Common myeloid progenitor, CD34-positive (primary cell): Measurements from ENCODE around the gene MAP6D1. TPM values are rescaled to one million over a fixed set of nuclear protein-coding genes. Genes with fewer than 3 reads are reported as not detected.

Source experiments
- CTCF ChIA-PET: fragments of 350-600 bp; sonication (Branson Sonifier 250); formaldehyde crosslinking; loops from one replicate; lab custom pipeline; 2021; ENCODE audit warnings: antibody characterized with exemption; lab: Charles Lee
- POLR2A ChIA-PET: fragments of 350-600 bp; sonication (Branson Sonifier 250); formaldehyde crosslinking; loops from one replicate; lab custom pipeline; 2021; ENCODE audit warnings: antibody characterized with exemption; lab: Charles Lee
- DNase-seq, 3 donors: peaks; one replicate each; pipeline versions ENCODE4 v3.0.0 to v3.0.0-alpha.2; 2013
- H3K27ac ChIP-seq, 2 experiments: 1 replicate in 1 of 2; 2 replicates in 1 of 2; pipeline ENCODE4 v1.7.0; 2013; ENCODE audit warnings: inconsistent platforms in 2 of 2, low read length in 2 of 2, mild to moderate bottlenecking in 2 of 2, low read depth in 1 of 2, moderate library complexity in 1 of 2; ENCODE audit not compliant: severe bottlenecking in 2 of 2, insufficient read depth in 1 of 2, poor library complexity in 1 of 2
- H3K27me3 ChIP-seq, 5 experiments: replicated peaks in 2 of 5; 1 replicate in 3 of 5; 2 replicates in 2 of 5; pipeline versions ENCODE4 v1.6.1 to v1.7.0; 2013; ENCODE audit warnings: low read length in 4 of 5, mild to moderate bottlenecking in 2 of 5, moderate library complexity in 2 of 5, inconsistent platforms in 1 of 5; ENCODE audit not compliant: insufficient read depth in 5 of 5, control insufficient read depth in 4 of 5
- H3K36me3 ChIP-seq, 4 experiments: 1 replicate in 2 of 4; 2 replicates in 2 of 4; pipeline versions ENCODE4 v1.6.1 to v1.7.0; 2013; ENCODE audit warnings: low read length in 3 of 4, control low read depth in 1 of 4, mild to moderate bottlenecking in 1 of 4; ENCODE audit not compliant: control insufficient read depth in 4 of 4, insufficient read depth in 4 of 4
- H3K4me1 ChIP-seq, 4 experiments: 1 replicate in 3 of 4; 2 replicates in 1 of 4; pipeline versions ENCODE4 v1.6.1 to v1.7.1; 2013; ENCODE audit warnings: low read length in 3 of 4, mild to moderate bottlenecking in 3 of 4, control low read depth in 1 of 4, inconsistent platforms in 1 of 4, moderate library complexity in 1 of 4; ENCODE audit not compliant: control insufficient read depth in 4 of 4, insufficient read depth in 4 of 4; ENCODE audit errors: control extremely low read depth in 1 of 4
- H3K4me3 ChIP-seq, 7 experiments: 1 replicate in 4 of 7; 2 replicates in 3 of 7; pipeline versions ENCODE4 v1.5.1 to v1.7.0; 2013; ENCODE audit warnings: mild to moderate bottlenecking in 7 of 7, low read length in 6 of 7, moderate library complexity in 6 of 7, inconsistent platforms in 2 of 7, low read depth in 2 of 7, control low read depth in 1 of 7; ENCODE audit not compliant: insufficient read depth in 4 of 7, control insufficient read depth in 1 of 7; ENCODE audit errors: extremely low read depth in 1 of 7
- H3K9me3 ChIP-seq, 5 experiments: 1 replicate in 4 of 5; 2 replicates in 1 of 5; pipeline versions ENCODE4 v1.6.1 to v1.7.1; 2013; ENCODE audit warnings: low read length in 4 of 5, mild to moderate bottlenecking in 2 of 5, inconsistent platforms in 1 of 5, low read depth in 1 of 5, moderate library complexity in 1 of 5; ENCODE audit not compliant: control insufficient read depth in 4 of 5, insufficient read depth in 2 of 5; ENCODE audit errors: control extremely low read depth in 1 of 5
- WGBS: methylation state at CpG from one replicate; pipeline ENCODE4 v1.1.5; 2013; ENCODE audit not compliant: insufficient coverage; 5-methylcytosine and 5-hydroxymethylcytosine counted together
- polyA plus RNA-seq: library from polyadenylated mRNA; unstranded; fragments of 120-200 nt; gene quantifications from one replicate; pipeline ENCODE4 v1.2.1, GENCODE V29; 2013

MAP6D1 gene
- polyA plus RNA-seq, result 1.1 TPM

GRCh38 chr3:183825456-183826161 is at the start of gene MAP6D1:
Gene MAP6D1 (minus strand): TSS chr3:183825577. CDS start chr3:183825547, 30 bp downstream.
- WGBS, result 6% methylated on average over 36 of the region's 69 CpGs
- peak within 1 kb of the TSS; percentile 33 to 83 (median 73) for H3K4me3 ChIP-seq
- ChIA-PET CTCF (interaction anchor here (0.6 to 4.3 kb wide), 10 partner anchors 8 to 717 kb away, joined by 3 to 26 read pairs (median 3); partner anchors contain the start of gene PARL), POLR2A (no interaction called here)
- H3K27me3 ChIP-seq, result no peaks in the 10 kb centered on the region
- H3K9me3 ChIP-seq, result no peaks in the 10 kb centered on the region
- peaks cover 5 to 20% (median 17%) of the 10 kb centered on the region in 4 experiments for H3K4me1 ChIP-seq
- H3K27ac ChIP-seq, result no peak within 1 kb of the TSS
- H3K36me3 ChIP-seq, result peaks cover 11 to 25% (median 22%) of the 10 kb centered on the region in 4 experiments
- DNase-seq, result peak; percentile 67 to 78 (median 73)

- no peaks in the 10 kb centered on the region for H3K27me3 ChIP-seq
- H3K27ac ChIP-seq, result no peak overlapping the region
- no peaks in the 10 kb centered on the region for H3K9me3 ChIP-seq
- ChIA-PET POLR2A (interaction anchor here (0.7 kb wide), 1 partner anchor 148 kb away, joined by 4 read pairs; no protein-coding TSS in a partner anchor), CTCF (interaction anchor here (0.9 to 1.9 kb wide), 3 partner anchors 9 to 48 kb away, joined by 3 to 6 read pairs (median 3); partner anchors contain the start of gene PARL)
- H3K36me3 ChIP-seq, result peaks cover 0 to 4% (median 1%) of the 10 kb centered on the region in 4 experiments
- WGBS, result 91% methylated on average over 1 of the region's 3 CpGs
- H3K4me3 ChIP-seq, result no peak overlapping the region
- no peak for DNase-seq
- peaks cover 9 to 49% (median 39%) of the 10 kb centered on the region in 4 experiments for H3K4me1 ChIP-seq
Observed at GRCh38 chr3:183873914-183874313, 48.5 kb upstream of the MAP6D1 start.

- Histone ChIP-seq H3K27ac (no peak overlapping the region), H3K36me3 (peaks cover 3 to 14% (median 5%) of the 10 kb centered on the region in 4 experiments), H3K27me3 (no peaks in the 10 kb centered on the region), H3K9me3 (no peaks in the 10 kb centered on the region), H3K4me1 (peaks cover 9 to 35% (median 23%) of the 10 kb centered on the region in 4 experiments), H3K4me3 (no peak overlapping the region)
- CTCF ChIA-PET, result interaction anchor here (1.0 kb wide), 1 partner anchor 13 kb away, joined by 6 read pairs; the partner anchor contains the start of gene PARL
- WGBS, result no CpG with 5 or more reads among the region's 2 CpGs
- DNase-seq, result no peak
- POLR2A ChIA-PET, result interaction anchor here (1.0 kb wide), 1 partner anchor 11 kb away, joined by 5 read pairs; no protein-coding TSS in a partner anchor
Observed at GRCh38 chr3:183871541-183871940, 46.2 kb upstream of the MAP6D1 start.

- Histone ChIP-seq H3K27me3 (no peaks in the 10 kb centered on the region), H3K9me3 (no peaks in the 10 kb centered on the region), H3K36me3 (peaks cover 3 to 20% (median 11%) of the 10 kb centered on the region in 4 experiments), H3K27ac (no peak overlapping the region), H3K4me1 (peaks cover 9 to 26% (median 17%) of the 10 kb centered on the region in 4 experiments), H3K4me3 (no peak overlapping the region)
- CTCF ChIA-PET, result interaction anchor here (1.0 to 2.2 kb wide), 2 partner anchors 14 kb away, joined by 6 to 12 read pairs; partner anchors contain the start of gene PARL
- POLR2A ChIA-PET, result interaction anchor here (1.0 kb wide), 2 partner anchors 10 to 14 kb away, joined by 3 to 5 read pairs; partner anchors contain the start of gene PARL
- WGBS, result 44% methylated on average over 2 of the region's 3 CpGs
- peak in 2 of 3 donors; percentile 23 to 26 for DNase-seq
Observed at GRCh38 chr3:183870563-183870962, 45.2 kb upstream of the MAP6D1 start.

GRCh38 chr3:183868796-183869195 is 43.4 kb upstream of the MAP6D1 start:
- Histone ChIP-seq H3K4me3 (no peak overlapping the region), H3K36me3 (peaks cover 8 to 31% (median 23%) of the 10 kb centered on the region in 4 experiments), H3K27me3 (no peaks in the 10 kb centered on the region), H3K27ac (peak overlapping the region in 1 of 2 experiments; percentile 34), H3K9me3 (no peaks in the 10 kb centered on the region), H3K4me1 (peaks cover 9 to 19% (median 15%) of the 10 kb centered on the region in 4 experiments)
- CTCF ChIA-PET, result interaction anchor here (1.0 to 2.2 kb wide), 3 partner anchors 9 to 29 kb away, joined by 4 to 12 read pairs (median 6); partner anchors contain the start of gene PARL
- DNase-seq, result peak in 2 of 3 donors; percentile 61 to 65
- WGBS, result 0% methylated on average over 1 of the region's 1 CpG
- POLR2A ChIA-PET, result interaction anchor here (1.4 kb wide), 1 partner anchor 16 kb away, joined by 5 read pairs; the partner anchor contains the start of gene PARL

GRCh38 chr3:183862610-183863009 is 37.2 kb upstream of the MAP6D1 start:
- Histone ChIP-seq H3K27me3 (no peaks in the 10 kb centered on the region), H3K36me3 (peaks cover 14 to 80% (median 49%) of the 10 kb centered on the region in 4 experiments), H3K9me3 (no peaks in the 10 kb centered on the region), H3K4me1 (no peaks in the 10 kb centered on the region), H3K4me3 (no peak overlapping the region), H3K27ac (no peak overlapping the region)
- DNase-seq, result no peak
- ChIA-PET POLR2A (no interaction called here), CTCF (interaction anchor here (1.0 to 3.7 kb wide), 2 partner anchors 14 to 22 kb away, joined by 3 to 12 read pairs; partner anchors contain the start of gene PARL)
- WGBS, result 100% methylated on average over 2 of the region's 4 CpGs
